T-cell (primary cell): ENCODE results near the gene ENPP1. TPM values are rescaled to one million over a fixed set of nuclear protein-coding genes. Genes with fewer than 3 reads are reported as not detected.

Experiments
- ATAC-seq, 4 experiments: fragments of 200-7000 bp in 3 of 4; fragments of 150-1000 bp in 1 of 4; cut with Tn5 transposase; replicated peaks in 1 of 4; 1 replicate in 3 of 4; 2 replicates in 1 of 4; pipeline ENCODE4 v1.10.0; 2021; ENCODE audit warnings: moderate library complexity in 3 of 4, mild to moderate bottlenecking in 2 of 4, moderate number of reproducible peaks in 1 of 4
- CTCF ChIA-PET, 2 donors: fragments of 300-600 bp; sonication (Branson Sonifier 250); formaldehyde crosslinking; loops; one replicate each; lab custom pipeline; 2022; ENCODE audit warnings: antibody characterized with exemption in 2 of 2; lab: Charles Lee
- POLR2A ChIA-PET, 2 donors: fragments of 300-600 bp; sonication (Branson Sonifier 250); formaldehyde crosslinking; loops; one replicate each; lab custom pipeline; 2022; ENCODE audit warnings: antibody characterized with exemption in 2 of 2; lab: Charles Lee
- DNase-seq, 35 experiments: peaks; one replicate each; pipeline versions ENCODE4 v3.0.0 to v3.0.0-alpha.2; 2013 to 2023
- H3K27ac ChIP-seq: one replicate; pipeline ENCODE4 v1.5.1; 2013; ENCODE audit warnings: low read length
- H3K27me3 ChIP-seq, 2 experiments: replicated peaks in 1 of 2; 1 replicate in 1 of 2; 2 replicates in 1 of 2; pipeline versions ENCODE4 v1.6.1 to v1.7.0; 2013; ENCODE audit warnings: low read length in 1 of 2, mixed read lengths in 1 of 2; ENCODE audit not compliant: control insufficient read depth in 2 of 2, insufficient read depth in 2 of 2; ENCODE audit errors: extremely low read depth in 1 of 2
- H3K36me3 ChIP-seq, 2 donors: 1 replicate in 1 of 2; 2 replicates in 1 of 2; pipeline versions ENCODE4 v1.6.1 to v1.7.0; 2013; ENCODE audit warnings: low read length in 1 of 2; ENCODE audit not compliant: control insufficient read depth in 2 of 2, insufficient read depth in 1 of 2; ENCODE audit errors: extremely low read depth in 1 of 2
- H3K4me1 ChIP-seq, 2 experiments: 1 replicate in 1 of 2; 2 replicates in 1 of 2; pipeline versions ENCODE4 v1.6.1 to v1.7.0; 2013; ENCODE audit warnings: low read length in 2 of 2, mixed read lengths in 1 of 2; ENCODE audit not compliant: insufficient read depth in 2 of 2, control insufficient read depth in 1 of 2; ENCODE audit errors: extremely low read depth in 1 of 2
- H3K4me3 ChIP-seq, 2 donors: 1 replicate in 1 of 2; 2 replicates in 1 of 2; pipeline versions ENCODE4 v1.5.1 to v1.7.0; 2013; ENCODE audit warnings: mild to moderate bottlenecking in 2 of 2, low read length in 1 of 2, moderate library complexity in 1 of 2; ENCODE audit not compliant: control insufficient read depth in 1 of 2; ENCODE audit errors: extremely low read depth in 1 of 2
- H3K9me3 ChIP-seq: 2 replicates; pipeline ENCODE4 v1.7.0; 2013
- H3K27ac Mint-ChIP-seq, 2 donors: one replicate each; pipeline ENCODE4 v1.8.0; 2020 to 2021; ENCODE audit warnings: mild to moderate bottlenecking in 2 of 2, mixed read lengths in 2 of 2
- H3K27me3 Mint-ChIP-seq, 2 donors: one replicate each; pipeline ENCODE4 v1.8.0; 2021 to 2022; ENCODE audit warnings: mixed read lengths in 2 of 2
- H3K36me3 Mint-ChIP-seq: one replicate; pipeline ENCODE4 v1.8.0; 2021; ENCODE audit warnings: mixed read lengths
- H3K4me1 Mint-ChIP-seq, 3 donors: one replicate each; pipeline ENCODE4 v1.8.0; 2020 to 2022; ENCODE audit warnings: mixed read lengths in 3 of 3, mild to moderate bottlenecking in 1 of 3
- H3K4me3 Mint-ChIP-seq, 3 donors: one replicate each; pipeline ENCODE4 v1.8.0; 2020 to 2022; ENCODE audit warnings: mild to moderate bottlenecking in 3 of 3, mixed read lengths in 3 of 3, moderate library complexity in 3 of 3
- H3K9me3 Mint-ChIP-seq, 3 donors: one replicate each; pipeline ENCODE4 v1.8.0; 2020 to 2022; ENCODE audit warnings: mixed read lengths in 3 of 3
- WGBS: methylation state at CpG from one replicate; pipeline ENCODE4 v1.1.5; 2013; ENCODE audit warnings: missing lambda C conversion rate; ENCODE audit not compliant: insufficient coverage; 5-methylcytosine and 5-hydroxymethylcytosine counted together
- total RNA-seq, 35 experiments: library from RNA in 6 of 35; stranded (reverse) in 6 of 35; fragments of 120-200 nt in 1 of 35; gene quantifications; one replicate each; pipeline versions ENCODE4 v1.2.1 to v1.2.4 and lab custom pipeline; 2013 to 2026

ENPP1 gene
- total RNA-seq, 5 donors from 2014 or later (not counting 1 experiment from before 2014, with no cell fraction given) = 0.15 to 0.47 (median 0.35) TPM

DNA sequence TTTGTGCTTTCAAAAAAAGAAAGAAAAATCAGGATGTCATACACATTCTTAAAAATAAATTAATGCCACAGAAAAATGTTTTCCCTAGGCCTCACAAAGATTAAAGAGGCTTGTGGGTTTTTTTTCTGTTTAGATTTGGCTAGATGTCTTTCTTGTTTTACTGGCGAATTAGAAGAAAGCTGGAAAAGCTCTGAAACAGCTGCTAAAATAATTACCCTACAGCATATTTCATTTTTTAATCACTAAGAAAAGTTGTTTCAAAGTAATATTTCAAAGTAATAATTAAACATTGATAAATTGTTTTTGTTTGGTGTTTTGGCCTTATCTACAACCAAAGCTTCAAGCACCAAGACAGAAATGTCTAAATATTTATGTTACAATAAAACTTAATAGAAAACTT lies 3.7 kb upstream of the ENPP1 start:
- Mint-ChIP-seq H3K36me3 (no peaks in the 10 kb centered on the region), H3K4me1 (peaks cover 19 to 29% (median 29%) of the 10 kb centered on the region in 3 donors), H3K4me3 (no peak overlapping the region), H3K9me3 (peaks cover 0 to 4% (median 0%) of the 10 kb centered on the region in 3 donors), H3K27ac (no peak overlapping the region), H3K27me3 (peaks cover 12 to 16% of the 10 kb centered on the region in 2 donors)
- DNase-seq = no peak
- no CpG with 5 or more reads among the region's 1 CpG for WGBS
- Histone ChIP-seq H3K4me1 (peaks cover 10% of the 10 kb centered on the region in 2 experiments), H3K9me3 (no peaks in the 10 kb centered on the region), H3K27ac (no peak overlapping the region), H3K4me3 (no peak overlapping the region), H3K36me3 (no peaks in the 10 kb centered on the region), H3K27me3 (peaks cover 8 to 16% of the 10 kb centered on the region in 2 experiments)
- no peak for ATAC-seq
- ChIA-PET POLR2A (interaction anchor here in 1 of 2 donors (0.6 kb wide), 1 partner anchor 41 kb away, joined by 12 read pairs; no protein-coding TSS in a partner anchor), CTCF (interaction anchor here in 1 of 2 donors (0.6 kb wide), 1 partner anchor 470 kb away, joined by 3 read pairs; no protein-coding TSS in a partner anchor)

DNA sequence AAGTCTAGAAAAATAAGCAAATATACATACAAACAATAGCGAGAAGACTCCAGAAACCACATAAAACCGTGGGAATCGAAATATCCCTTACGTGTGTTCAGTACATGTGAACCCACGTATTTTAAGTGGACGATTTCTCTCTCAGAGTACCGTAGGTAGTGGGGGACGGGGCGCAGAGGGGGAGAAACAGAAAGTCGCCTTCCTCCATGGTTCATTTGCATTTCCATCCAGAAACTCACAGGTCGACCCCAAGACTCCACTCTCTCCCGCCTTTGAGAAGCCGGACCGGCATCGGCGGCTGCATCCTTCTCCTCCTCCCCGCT lies 538 bp upstream of the ENPP1 start:
- peak overlapping the region in 1 of 2 donors; percentile 40 for H3K27ac Mint-ChIP-seq
- Histone ChIP-seq H3K9me3 (no peaks in the 10 kb centered on the region), H3K4me1 (peaks cover 10% of the 10 kb centered on the region in 2 experiments), H3K36me3 (no peaks in the 10 kb centered on the region), H3K27ac (no peak overlapping the region), H3K27me3 (peaks cover 11 to 30% of the 10 kb centered on the region in 2 experiments), H3K4me3 (peak overlapping the region; percentile 51 to 52)
- CTCF ChIA-PET = no interaction called here
- H3K9me3 Mint-ChIP-seq = no peaks in the 10 kb centered on the region
- H3K27me3 Mint-ChIP-seq = peaks cover 24 to 32% of the 10 kb centered on the region in 2 donors
- POLR2A ChIA-PET = no interaction called here
- H3K4me3 Mint-ChIP-seq = peak overlapping the region; percentile 82 to 88 (median 88)
- ATAC-seq = peak in 2 of 4 experiments; percentile 6 to 15
- DNase-seq = no peak
- 0% methylated on average over 12 of the region's 17 CpGs for WGBS
- no peaks in the 10 kb centered on the region for H3K36me3 Mint-ChIP-seq
- peaks cover 19 to 29% (median 29%) of the 10 kb centered on the region in 3 donors for H3K4me1 Mint-ChIP-seq

DNA sequence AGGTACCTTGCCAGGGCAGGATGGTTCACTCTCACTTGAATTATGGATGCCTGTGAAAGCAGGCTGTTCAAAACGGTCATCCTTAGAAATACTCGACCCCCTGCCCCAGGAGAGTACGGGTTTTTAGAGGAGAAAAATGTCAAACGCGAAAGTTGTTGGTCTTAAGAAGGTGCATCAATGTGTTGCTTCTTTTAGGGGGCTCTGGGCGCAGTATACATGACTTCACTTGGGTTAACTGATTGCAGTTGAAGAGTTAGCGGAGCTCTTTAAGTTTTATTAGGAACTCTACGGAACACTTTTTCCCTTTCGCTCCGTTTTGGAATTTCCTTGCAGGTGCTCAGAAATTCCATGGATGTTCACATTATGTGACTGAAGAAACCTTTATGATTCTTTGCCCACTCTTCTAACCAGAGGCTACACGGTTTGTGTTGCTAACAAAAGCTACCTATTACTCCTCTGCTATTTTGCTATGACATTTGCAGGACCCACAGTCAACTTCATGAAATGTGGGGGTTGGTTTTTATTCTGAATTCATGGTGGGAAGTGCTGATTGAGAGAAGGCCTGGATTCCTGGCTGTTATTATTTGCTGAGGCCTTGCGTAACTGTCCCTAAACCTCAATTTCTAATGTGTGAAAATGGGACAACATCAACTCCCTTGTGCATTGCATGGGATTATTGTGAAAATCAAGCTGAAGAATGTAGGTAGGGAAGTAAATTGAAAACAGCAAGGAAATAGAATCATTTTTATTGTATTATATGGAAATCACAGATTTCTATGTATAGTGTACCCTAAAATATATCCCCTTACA lies 845 bp downstream of the ENPP1 start:
- ATAC-seq = no peak
- 58% methylated on average over 2 of the region's 12 CpGs for WGBS
- H3K27me3 ChIP-seq = peaks cover 11 to 30% of the 10 kb centered on the region in 2 experiments
- H3K36me3 ChIP-seq = no peaks in the 10 kb centered on the region
- H3K4me1 ChIP-seq = peaks cover 10% of the 10 kb centered on the region in 2 experiments
- peaks cover 31 to 38% of the 10 kb centered on the region in 2 donors for H3K27me3 Mint-ChIP-seq
- no peaks in the 10 kb centered on the region for H3K9me3 Mint-ChIP-seq
- no peak for DNase-seq
- peak overlapping the region; percentile 43 to 58 for H3K4me3 ChIP-seq
- H3K27ac ChIP-seq = no peak overlapping the region
- no peak overlapping the region for H3K27ac Mint-ChIP-seq
- H3K36me3 Mint-ChIP-seq = no peaks in the 10 kb centered on the region
- H3K9me3 ChIP-seq = no peaks in the 10 kb centered on the region
- ChIA-PET POLR2A (interaction anchor here in 1 of 2 donors (0.6 kb wide), 2 partner anchors 35 to 1228 kb away, joined by 3 to 12 read pairs; no protein-coding TSS in a partner anchor), CTCF (interaction anchor here in 1 of 2 donors (1.0 kb wide), 1 partner anchor 40 kb away, joined by 4 read pairs; no protein-coding TSS in a partner anchor)
- peaks cover 9 to 18% (median 16%) of the 10 kb centered on the region in 3 donors for H3K4me1 Mint-ChIP-seq
- H3K4me3 Mint-ChIP-seq = peak overlapping the region; percentile 69 to 88 (median 71)

DNA sequence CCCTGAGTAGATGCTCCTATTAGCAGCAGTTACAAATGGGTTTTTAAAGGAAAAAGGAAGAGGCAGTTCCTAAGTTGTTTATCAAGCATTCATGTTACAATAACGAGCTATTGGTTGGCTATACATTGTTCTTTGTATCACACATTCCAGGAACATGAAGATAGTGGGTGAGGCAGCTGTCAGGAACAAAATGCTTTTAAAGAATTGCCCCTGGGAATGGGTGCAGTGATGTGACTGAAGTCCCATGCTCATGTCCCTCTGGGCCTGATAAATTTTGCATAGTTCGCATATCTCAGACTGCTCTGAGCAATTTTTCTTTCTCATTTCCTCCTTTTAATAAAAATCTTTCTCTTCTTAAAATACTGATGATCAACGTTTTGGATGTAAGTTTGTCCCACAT lies 3.7 kb downstream of the ENPP1 start:
- ChIA-PET POLR2A (no interaction called here), CTCF (no interaction called here)
- Histone ChIP-seq H3K4me3 (no peak overlapping the region), H3K27me3 (peaks cover 11 to 29% of the 10 kb centered on the region in 2 experiments), H3K9me3 (no peaks in the 10 kb centered on the region), H3K27ac (no peak overlapping the region), H3K4me1 (peaks cover 10% of the 10 kb centered on the region in 2 experiments), H3K36me3 (no peaks in the 10 kb centered on the region)
- H3K27me3 Mint-ChIP-seq = peaks cover 36 to 47% of the 10 kb centered on the region in 2 donors
- no CpG with 5 or more reads among the region's 3 CpGs for WGBS
- ATAC-seq (no peak), DNase-seq (no peak)
- no peak overlapping the region for H3K27ac Mint-ChIP-seq
- H3K9me3 Mint-ChIP-seq = no peaks in the 10 kb centered on the region
- H3K36me3 Mint-ChIP-seq = no peaks in the 10 kb centered on the region
- peaks cover 9 to 16% (median 15%) of the 10 kb centered on the region in 3 donors for H3K4me1 Mint-ChIP-seq
- H3K4me3 Mint-ChIP-seq = no peak overlapping the region

DNA sequence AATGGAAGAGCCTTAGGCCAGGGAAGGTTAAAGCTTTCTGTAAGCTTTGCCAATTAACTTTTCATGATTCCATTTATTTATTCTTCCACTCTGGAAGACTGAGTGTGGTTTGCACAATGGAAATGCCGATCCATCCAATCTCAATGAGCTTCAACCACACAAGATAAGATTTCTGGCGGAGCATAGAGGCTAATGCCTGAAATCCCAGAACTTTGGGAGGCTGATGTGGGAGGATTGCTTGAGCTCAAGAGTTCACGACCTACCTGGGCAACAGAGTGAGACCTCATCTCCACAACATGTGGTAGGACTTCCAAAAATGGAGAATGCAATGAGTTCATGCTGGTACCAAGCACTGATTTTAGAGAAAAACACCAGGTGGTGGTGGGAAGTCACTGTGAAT lies 6.2 kb downstream of the ENPP1 start:
- no peak for ATAC-seq
- H3K27ac ChIP-seq = no peak overlapping the region
- Mint-ChIP-seq H3K27me3 (peaks cover 27 to 42% of the 10 kb centered on the region in 2 donors), H3K9me3 (no peaks in the 10 kb centered on the region), H3K36me3 (no peaks in the 10 kb centered on the region), H3K4me3 (no peak overlapping the region), H3K27ac (no peak overlapping the region), H3K4me1 (no peaks in the 10 kb centered on the region)
- WGBS = no CpG with 5 or more reads among the region's 3 CpGs
- POLR2A ChIA-PET = no interaction called here
- peaks cover 0 to under 1% of the 10 kb centered on the region in 2 experiments for H3K4me1 ChIP-seq
- no peaks in the 10 kb centered on the region for H3K9me3 ChIP-seq
- H3K4me3 ChIP-seq = no peak overlapping the region
- no peak for DNase-seq
- CTCF ChIA-PET = interaction anchor here in 1 of 2 donors (0.7 kb wide), 1 partner anchor 466 kb away, joined by 4 read pairs; no protein-coding TSS in a partner anchor
- no peaks in the 10 kb centered on the region for H3K36me3 ChIP-seq
- H3K27me3 ChIP-seq = peaks cover 3 to 15% of the 10 kb centered on the region in 2 experiments

DNA sequence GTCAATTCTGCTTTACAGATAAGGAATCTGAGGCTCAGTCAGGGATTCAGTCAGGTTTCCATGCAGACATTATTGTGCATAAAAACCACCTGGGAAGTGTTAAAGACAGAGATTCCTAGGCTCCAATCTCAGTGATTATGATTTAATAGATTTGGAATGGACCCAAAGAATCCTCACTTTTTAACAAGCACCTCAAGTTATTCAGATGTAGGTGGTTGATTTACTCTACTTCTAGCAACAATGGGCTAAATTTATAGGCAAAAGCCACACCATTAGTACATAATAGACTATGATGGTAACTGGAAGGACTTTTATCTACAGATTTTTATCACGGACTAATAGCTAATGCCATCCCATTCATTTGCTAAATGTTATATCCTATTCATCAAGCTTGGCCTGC lies 9.0 kb downstream of the ENPP1 start:
- H3K9me3 Mint-ChIP-seq = no peaks in the 10 kb centered on the region
- H3K4me3 Mint-ChIP-seq = no peak overlapping the region
- H3K4me1 Mint-ChIP-seq = no peaks in the 10 kb centered on the region
- Histone ChIP-seq H3K27me3 (no peaks in the 10 kb centered on the region), H3K27ac (no peak overlapping the region), H3K4me3 (no peak overlapping the region), H3K36me3 (no peaks in the 10 kb centered on the region), H3K4me1 (no peaks in the 10 kb centered on the region), H3K9me3 (no peaks in the 10 kb centered on the region)
- CTCF ChIA-PET = no interaction called here
- POLR2A ChIA-PET = no interaction called here
- no peaks in the 10 kb centered on the region for H3K36me3 Mint-ChIP-seq
- no peak overlapping the region for H3K27ac Mint-ChIP-seq
- ATAC-seq (no peak), DNase-seq (no peak)
- WGBS = no CpG with 5 or more reads among the region's 1 CpG
- peaks cover 21 to 36% of the 10 kb centered on the region in 2 donors for H3K27me3 Mint-ChIP-seq
